Mucosa of gallbladder (tissue), 1 donor: Measurements from ENCODE around the gene ZDHHC1. TPM values are rescaled to one million over a fixed set of nuclear protein-coding genes. Genes with fewer than 3 reads are reported as not detected.
A peak's percentile ranks its signal among the peaks of the same experiment; 100 is the strongest.

Experiments used
- DNase-seq: peaks from one replicate; pipeline ENCODE4 v3.0.0-alpha.2; 2020; ENCODE audit warnings: low spot score
- total RNA-seq: library from RNA; stranded (reverse); gene quantifications from one replicate; pipeline ENCODE4 v1.2.1, GENCODE V29; 2021
- donor health status: DM: no; HTN: no; CAD: no.

ZDHHC1 gene
- 23.2 TPM for total RNA-seq

- DNase-seq, result peak; percentile 64
Measured at GRCh38 chr16:67415872-67416793, at the start of gene ZDHHC1. TSS of gene ZDHHC1 (minus strand) at chr16:67416477. CDS start at chr16:67407775, 8,702 bp downstream.

DNA sequence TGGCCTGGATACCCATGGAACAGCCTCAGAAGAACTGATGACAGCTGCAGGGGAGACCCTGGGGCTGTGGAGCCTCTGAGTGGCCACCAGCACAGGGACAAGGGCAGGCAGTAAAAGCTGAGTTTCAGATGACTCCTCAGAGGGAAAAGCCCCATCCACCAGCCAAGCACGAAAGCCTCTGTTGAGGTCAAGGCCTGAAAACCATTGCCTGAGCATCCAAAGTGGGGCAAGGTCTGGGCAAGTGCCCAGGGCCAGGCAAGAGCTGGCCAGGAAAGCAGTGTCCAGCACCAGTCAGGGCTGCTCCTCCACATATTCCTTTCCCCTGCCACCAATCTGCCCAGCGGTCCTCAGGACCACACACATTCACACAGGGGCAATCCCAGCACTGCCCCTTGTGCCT, 48.3 kb upstream of the ZDHHC1 start:
- DNase-seq, result no peak

GRCh38 chr16:67463691-67464090, 47.4 kb upstream of the ZDHHC1 start:
- no peak for DNase-seq

DNA sequence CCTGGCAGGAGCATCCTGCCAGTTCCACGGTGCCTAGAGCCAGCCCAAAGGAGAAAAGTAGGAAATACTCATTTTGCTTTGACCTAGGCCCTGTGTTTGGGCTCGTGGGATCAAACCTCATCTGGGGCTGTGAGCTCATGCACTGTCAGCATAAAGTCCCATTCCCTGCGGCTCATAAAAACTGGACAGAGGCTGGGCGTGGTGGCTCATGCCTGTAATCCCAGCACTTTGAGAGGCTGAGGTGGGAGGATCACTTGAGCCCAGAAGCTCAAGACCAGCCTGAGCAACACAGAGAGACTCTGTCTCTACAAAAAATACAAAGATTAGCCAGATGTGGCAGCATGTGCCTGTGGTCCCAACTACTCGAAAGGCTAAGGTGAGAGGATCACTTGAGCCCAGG, 46.8 kb upstream of the ZDHHC1 start:
- no peak for DNase-seq

DNA sequence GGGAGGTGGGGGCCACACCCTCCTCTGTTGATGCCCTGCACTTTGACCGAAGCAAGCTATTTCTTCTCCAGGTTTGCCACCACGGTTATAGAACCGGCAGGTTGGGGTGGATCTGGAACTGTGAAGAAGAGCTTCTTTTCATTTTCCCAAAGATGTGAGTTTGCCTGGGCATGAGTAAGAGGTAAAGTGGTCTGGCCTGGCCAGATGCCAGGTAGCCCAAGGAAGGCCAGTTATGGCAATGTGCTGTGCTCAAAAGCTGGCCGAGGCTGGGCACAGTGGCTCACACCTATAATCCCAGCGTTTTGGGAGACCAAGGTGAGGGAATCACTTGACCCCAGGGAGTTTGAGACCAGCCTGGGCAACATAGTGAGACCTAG, 46.0 kb upstream of the ZDHHC1 start:
- no peak for DNase-seq

- peak; percentile 92 for DNase-seq
Measured at GRCh38 chr16:67461600-67462278, 45.5 kb upstream of the ZDHHC1 start.

- no peak for DNase-seq
Measured at GRCh38 chr16:67460961-67461360, 44.7 kb upstream of the ZDHHC1 start.

DNA sequence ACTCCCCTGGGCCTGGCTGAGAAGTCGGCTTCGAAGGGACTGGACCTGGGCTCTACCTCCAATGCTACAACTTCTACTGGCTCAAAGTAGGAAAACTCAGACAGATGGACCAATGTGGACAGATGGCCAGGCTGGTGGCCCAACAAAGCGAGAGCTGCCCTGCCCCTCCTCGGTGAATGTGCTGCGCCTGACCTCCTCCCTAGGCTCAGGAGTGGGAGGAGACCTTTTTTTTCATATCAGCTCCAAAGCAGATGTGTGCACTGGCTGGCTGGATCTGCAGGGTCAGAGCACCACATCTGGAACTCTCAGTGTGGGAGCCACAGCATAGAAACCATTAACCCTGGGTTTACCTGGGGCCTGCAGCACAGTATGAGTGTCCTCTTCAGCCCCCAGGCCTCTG, 43.9 kb upstream of the ZDHHC1 start:
- no peak for DNase-seq

DNA sequence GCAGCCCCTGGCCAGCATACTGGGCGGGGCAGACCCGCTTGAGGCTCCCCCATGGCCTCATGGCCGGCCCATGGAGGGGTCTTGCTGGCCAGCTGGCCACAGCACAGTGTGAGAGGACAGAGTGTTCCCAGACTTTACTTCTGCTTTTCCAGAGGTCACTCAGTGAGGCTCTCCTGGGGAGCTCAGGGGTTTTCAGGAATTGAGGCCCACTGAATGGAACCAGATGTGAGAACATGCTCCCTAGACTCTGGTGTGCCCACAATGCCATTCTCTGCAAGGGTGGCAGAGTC, 43.5 kb upstream of the ZDHHC1 start:
- no peak for DNase-seq

GRCh38 chr16:67459066-67459860, 43.0 kb upstream of the ZDHHC1 start:
- DNase-seq, result peak; percentile 67

DNA sequence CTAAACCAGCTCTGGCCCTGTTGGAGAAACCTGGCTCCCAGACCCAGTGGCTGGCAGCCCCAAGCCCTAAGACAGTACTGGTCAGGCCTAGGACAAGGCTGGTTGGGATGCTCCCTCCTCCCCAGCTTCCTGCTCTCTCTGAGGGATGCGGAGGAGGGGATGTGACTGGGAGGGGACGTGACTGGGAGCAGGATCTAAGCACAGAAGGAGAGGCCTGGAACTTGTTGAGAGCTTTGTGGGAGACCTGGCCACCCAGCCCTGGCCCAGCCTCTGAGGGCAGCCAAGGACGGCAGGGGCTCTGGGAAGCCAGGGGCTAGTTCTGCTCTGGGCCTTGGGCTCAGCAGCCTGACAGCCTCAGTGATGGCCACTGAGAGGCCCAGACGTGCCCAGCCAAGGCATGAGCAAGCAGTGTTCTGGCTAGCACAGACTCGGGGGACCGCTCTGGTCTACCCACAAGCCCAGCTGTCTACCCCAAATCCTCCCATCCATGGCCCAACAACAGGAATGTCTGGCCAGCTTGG, 41.9 kb upstream of the ZDHHC1 start:
- DNase-seq, result no peak

DNA sequence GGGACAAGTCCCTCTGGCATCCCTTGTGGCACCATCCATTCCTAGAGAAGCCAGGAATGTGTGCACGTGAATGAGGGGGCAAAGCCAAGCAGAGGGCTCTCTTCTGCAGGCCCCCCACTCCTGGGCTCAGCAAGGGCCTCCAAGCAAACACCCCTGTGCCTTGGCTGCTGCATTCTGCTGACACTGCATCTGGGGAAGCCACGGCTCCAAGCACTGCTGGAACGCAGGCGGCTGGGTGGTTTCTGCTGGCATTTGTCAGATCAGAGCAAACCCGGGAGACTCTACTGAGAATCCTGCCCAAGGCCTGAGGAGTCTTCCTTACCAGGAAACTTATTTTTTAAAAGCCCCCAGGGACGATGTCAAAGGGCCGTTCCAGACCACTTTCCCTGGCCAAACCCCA, 41.3 kb upstream of the ZDHHC1 start:
- no peak for DNase-seq

DNA sequence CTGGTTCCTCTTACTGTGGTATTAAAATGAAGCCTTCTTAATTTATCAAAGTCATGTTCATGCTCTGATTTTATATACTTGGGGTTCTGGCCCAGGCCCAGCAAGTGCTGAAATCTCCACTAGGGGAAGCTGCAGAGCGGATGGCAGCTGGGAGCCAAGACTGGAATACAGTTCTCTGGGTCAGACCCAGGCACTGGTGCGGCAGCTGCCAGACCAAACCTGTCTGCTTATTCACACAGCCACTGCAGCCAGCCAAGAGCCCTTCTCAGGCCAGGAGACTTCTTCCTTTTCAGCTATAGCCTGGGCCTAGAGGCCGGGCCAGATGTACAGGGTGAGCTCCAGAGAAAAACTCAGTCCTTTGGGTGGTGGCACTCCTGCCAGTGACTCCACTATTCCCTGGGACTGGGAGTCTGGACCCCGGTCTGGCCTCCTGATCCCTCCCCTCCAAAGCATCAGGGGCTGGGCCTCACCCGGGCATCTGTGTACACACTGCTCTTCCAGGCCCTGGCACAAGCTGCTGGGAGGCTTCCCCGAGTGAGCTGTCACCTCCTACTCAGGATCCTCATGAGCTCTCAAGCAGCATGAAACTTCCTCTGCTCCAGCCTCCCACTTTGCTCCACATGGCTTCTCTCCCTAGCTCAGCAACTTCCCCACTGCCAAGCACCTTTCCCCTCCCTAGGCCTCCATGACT, 40.3 kb upstream of the ZDHHC1 start:
- peak; percentile 61 for DNase-seq

DNA sequence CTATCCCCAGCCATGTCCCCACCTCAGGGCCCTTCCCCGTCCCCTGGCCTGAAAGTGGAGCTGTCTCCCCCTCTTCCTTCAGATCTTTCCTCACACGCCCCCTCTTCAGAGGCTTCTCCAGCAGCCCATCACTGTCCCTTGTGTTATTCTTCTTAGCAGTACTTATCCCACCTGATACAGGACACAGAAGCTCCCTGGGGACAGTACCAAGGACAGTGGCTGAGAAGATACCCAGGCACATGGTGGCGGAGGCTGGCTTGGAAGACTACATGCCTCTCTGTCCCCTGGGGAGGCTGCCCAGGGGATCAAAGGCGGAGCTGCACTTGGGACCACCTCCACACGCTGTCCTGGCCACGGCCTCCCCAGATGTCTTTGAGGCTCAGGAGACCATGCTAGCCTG, 38.6 kb upstream of the ZDHHC1 start:
- no peak for DNase-seq

GRCh38 chr16:67454104-67454503, 37.8 kb upstream of the ZDHHC1 start:
- DNase-seq, result no peak

GRCh38 chr16:67451704-67452435, 35.6 kb upstream of the ZDHHC1 start:
- no peak for DNase-seq

DNA sequence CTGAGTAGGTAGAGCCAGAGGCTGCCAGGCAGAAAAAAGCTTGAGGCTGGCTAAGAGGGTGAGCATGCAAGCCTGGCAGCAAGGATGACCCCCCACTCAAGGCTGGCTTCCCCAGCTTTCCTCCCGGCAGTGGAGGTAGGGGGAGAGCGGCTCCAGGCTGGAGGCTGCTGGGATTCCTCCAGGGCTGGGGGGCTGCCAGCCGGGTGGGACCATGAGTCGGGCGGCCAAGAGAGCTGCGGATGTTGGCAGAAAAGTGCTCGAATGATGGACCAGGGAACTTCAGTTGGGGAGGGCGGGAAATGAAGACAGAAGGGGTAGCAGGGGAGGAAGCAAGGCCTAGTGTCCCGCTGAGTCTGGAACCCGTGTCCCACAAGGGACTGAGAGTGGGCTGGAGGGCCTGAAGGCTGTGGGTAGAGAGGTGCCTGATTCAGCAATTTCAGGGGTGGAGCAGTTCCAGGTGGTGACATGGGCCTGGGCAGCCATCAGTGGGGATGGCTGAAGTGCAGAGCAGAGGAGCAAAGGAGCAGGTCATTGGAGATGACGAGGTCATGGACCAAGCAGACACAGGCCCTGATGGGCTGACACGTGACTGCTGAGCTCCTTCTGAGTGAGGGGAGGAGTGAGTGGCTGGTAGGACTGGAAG, 34.9 kb upstream of the ZDHHC1 start:
- no peak for DNase-seq

DNA sequence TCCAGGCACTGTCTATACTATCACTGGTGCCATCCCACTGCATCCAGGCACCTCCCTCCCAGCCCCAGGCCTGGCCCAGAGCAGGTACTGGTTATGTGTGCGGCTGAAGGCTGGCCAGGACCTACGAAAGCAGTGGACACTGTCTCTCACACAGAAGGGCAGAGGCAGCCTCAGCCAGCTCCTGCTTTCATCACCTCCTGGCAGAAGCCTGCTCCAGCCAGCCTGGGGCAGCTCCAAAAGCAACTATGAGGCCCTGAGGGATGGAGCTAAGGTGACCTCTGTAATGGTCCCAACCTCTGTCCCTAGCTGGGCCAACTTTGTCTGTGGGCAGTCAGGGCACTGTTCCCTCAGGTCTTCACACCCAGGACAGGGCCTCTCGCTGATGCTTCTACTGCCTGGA, 33.5 kb upstream of the ZDHHC1 start:
- no peak for DNase-seq

GRCh38 chr16:67449336-67449735, 33.1 kb upstream of the ZDHHC1 start:
- DNase-seq, result no peak

GRCh38 chr16:67448580-67448979, 32.3 kb upstream of the ZDHHC1 start:
- no peak for DNase-seq
